ENCODE measurements around the gene ZFPM1.

- no peak for TF ChIP-seq CTCF (IDR thresholded peaks at IDR 0.05; ENCODE audit: low read depth, low read length)
- no peak for TF ChIP-seq EZH2phosphoT487 (IDR thresholded peaks at IDR 0.05; ENCODE audit: low read depth)
Measured at GRCh38 chr16:88531931-88532433, 78.9 kb downstream of the ZFPM1 start.

Data from OCI-LY3 (cell line).